A549 (cell line): ENCODE results near the gene TPSAB1. TPM values are rescaled to one million over a fixed set of nuclear protein-coding genes. Genes with fewer than 3 reads are reported as not detected.

ENCODE experiments used
- ATAC-seq, 2 experiments: fragments of 200-7000 bp in 1 of 2; fragments of >200 bp in 1 of 2; cut with Nextera tagmentation in 1 of 2; cut with Tn5 transposase in 1 of 2; 3 replicates each; pipeline versions ENCODE4 v1.8.0 to v1.9.1; 2018 to 2020; ENCODE audit warnings: mild to moderate bottlenecking in 1 of 2, moderate library complexity in 1 of 2
- CTCF ChIA-PET: fragments of 300-600 bp; sonication (Branson Sonifier 250); formaldehyde crosslinking; extraction: SDS; loops from one replicate; lab custom pipeline; 2021; ENCODE audit warnings: antibody characterized with exemption, inconsistent platforms; lab: Yijun Ruan, JAX
- POLR2A ChIA-PET: fragments of 350-600 bp; formaldehyde crosslinking; extraction: SDS; loops from one replicate; lab custom pipeline; 2021; ENCODE audit warnings: antibody characterized with exemption, inconsistent platforms; lab: Yijun Ruan, JAX
- DNase-seq, 2 experiments: peaks; one replicate each; pipeline versions ENCODE4 v3.0.0 to v3.0.0-alpha.2; 2011 to 2016; ENCODE audit warnings: low read depth in 1 of 2, low spot score in 1 of 2
- FAIRE-seq: peaks from 2 replicates; lab custom pipeline; 2011; peaks lifted over from hg19 to GRCh38; lab: Jason Lieb, UNC
- H3K27ac ChIP-seq, 2 experiments: fragments of >200 bp; sonication (Bioruptor Twin); formaldehyde crosslinking; 3 replicates each; pipeline ENCODE4 v1.5.1; 2016 to 2017
- H3K4me1 ChIP-seq: fragments of >200 bp; sonication (Bioruptor Twin); formaldehyde crosslinking; 3 replicates; pipeline ENCODE4 v1.6.1; 2016
- H3K4me2 ChIP-seq: fragments of >200 bp; sonication (Bioruptor Twin); formaldehyde crosslinking; 3 replicates; pipeline ENCODE4 v1.6.1; 2016
- H3K4me3 ChIP-seq: fragments of >200 bp; sonication (Bioruptor Twin); formaldehyde crosslinking; 3 replicates; pipeline ENCODE4 v1.5.1; 2016
- H3K9me3 ChIP-seq: fragments of >200 bp; sonication (Bioruptor Twin); formaldehyde crosslinking; 3 replicates; pipeline ENCODE4 v1.6.1; 2016
- BHLHE40 ChIP-seq: IDR thresholded peaks from 2 replicates; pipeline ENCODE4 v1.6.1; 2012; ENCODE audit warnings: low read depth, low read length, inconsistent platforms
- CBX8 ChIP-seq: fragments of 200-600 bp; sonication (generic); IDR thresholded peaks from 2 replicates; pipeline ENCODE4 v1.6.1; 2016
- CEBPB ChIP-seq, 2 experiments: fragments of >200 bp in 1 of 2; sonication (Bioruptor Twin) in 1 of 2; formaldehyde crosslinking in 1 of 2; IDR thresholded peaks; 2 replicates each; pipeline ENCODE4 v1.6.1; 2012 to 2016
- EP300 ChIP-seq, 2 experiments: fragments of >200 bp; sonication (Bioruptor Twin); formaldehyde crosslinking; IDR thresholded peaks; 2 replicates in 1 of 2; 3 replicates in 1 of 2; pipeline ENCODE4 v1.6.1; 2016 to 2017
- FOSB ChIP-seq: fragments of 250-450 bp; sonication (Bioruptor Pico); IDR thresholded peaks from 2 replicates; pipeline ENCODE4 v1.5.0; 2020; ENCODE audit warnings: mild to moderate bottlenecking, moderate library complexity
- GATA3 ChIP-seq: IDR thresholded peaks from 2 replicates; pipeline ENCODE4 v1.6.1; 2012; ENCODE audit warnings: borderline replicate concordance
- HDAC2 ChIP-seq: fragments of 200-600 bp; sonication (generic); IDR thresholded peaks from 2 replicates; pipeline ENCODE4 v1.6.1; 2016
- JUNB ChIP-seq: fragments of >200 bp; sonication (Bioruptor Twin); formaldehyde crosslinking; IDR thresholded peaks from 2 replicates; pipeline ENCODE4 v1.6.1; 2016
- KDM1A ChIP-seq: fragments of 200-600 bp; sonication (generic); IDR thresholded peaks from 2 replicates; pipeline ENCODE4 v1.6.1; 2016; ENCODE audit warnings: low read depth, mild to moderate bottlenecking
- KDM5A ChIP-seq: fragments of 200-600 bp; sonication (generic); IDR thresholded peaks from 2 replicates; pipeline ENCODE4 v1.6.1; 2016; ENCODE audit warnings: antibody characterized with exemption, mild to moderate bottlenecking
- NFE2L2 ChIP-seq: fragments of 150-350 bp; conservative IDR thresholded peaks from 2 replicates; pipeline ENCODE4 v1.6.1; 2014; ENCODE audit warnings: low read length
- SMC3 ChIP-seq: fragments of >200 bp; sonication (Bioruptor Twin); formaldehyde crosslinking; IDR thresholded peaks from 3 replicates; pipeline ENCODE4 v1.6.1; 2018; ENCODE audit warnings: inconsistent platforms
- WGBS: methylation state at CpG from one replicate; pipeline ENCODE4 v1.1.6; 2017; ENCODE audit errors: missing lambda C conversion rate; 5-methylcytosine and 5-hydroxymethylcytosine counted together
- polyA plus RNA-seq, 4 experiments: library from polyadenylated mRNA; depleted of rRNA in 3 of 4; stranded (reverse); fragments of >200 nt; fragmentation: RNase III in 1 of 4; extraction: RNeasy Plus Mini Kit Qiagen cat#74134 plus additional on column Dnase treatment in 1 of 4; gene quantifications; 2 replicates in 3 of 4; 3 replicates in 1 of 4; pipeline ENCODE4 v1.2.3, GENCODE V29; 2011 to 2017
- TF ChIP-seq, protein P1 (sequence below): fragments of >200 bp; sonication (Bioruptor Twin); formaldehyde crosslinking; IDR thresholded peaks from 3 replicates; pipeline ENCODE4 v1.6.1; 2016
- TF ChIP-seq, protein P2 (sequence below): fragments of >200 bp; sonication (Bioruptor Twin); formaldehyde crosslinking; IDR thresholded peaks from 2 replicates; pipeline ENCODE4 v1.6.1; 2016
- TF ChIP-seq, protein P3 (sequence below): fragments of 200-600 bp; sonication (generic); IDR thresholded peaks from 2 replicates; pipeline ENCODE4 v1.6.1; 2016; ENCODE audit warnings: antibody characterized with exemption, mild to moderate bottlenecking, moderate library complexity
- TF ChIP-seq, protein P4 (sequence below): fragments of 250-450 bp; sonication (Bioruptor Pico); IDR thresholded peaks from 2 replicates; pipeline ENCODE4 v1.5.0; 2020; ENCODE audit warnings: low read depth, mild to moderate bottlenecking, moderate library complexity
- TF ChIP-seq, protein P5 (sequence below): fragments of 150-350 bp; IDR thresholded peaks from 2 replicates; pipeline ENCODE4 v1.6.1; 2014; ENCODE audit warnings: low read depth, mild to moderate bottlenecking, low read length
- TF ChIP-seq, protein P6 (sequence below): IDR thresholded peaks from 2 replicates; pipeline ENCODE4 v1.6.1; 2012; ENCODE audit warnings: low read depth, borderline replicate concordance

TPSAB1 gene
- polyA plus RNA-seq, 2 of the 4 experiments (the other 2 are of a cell fraction), result not detected

DNA sequence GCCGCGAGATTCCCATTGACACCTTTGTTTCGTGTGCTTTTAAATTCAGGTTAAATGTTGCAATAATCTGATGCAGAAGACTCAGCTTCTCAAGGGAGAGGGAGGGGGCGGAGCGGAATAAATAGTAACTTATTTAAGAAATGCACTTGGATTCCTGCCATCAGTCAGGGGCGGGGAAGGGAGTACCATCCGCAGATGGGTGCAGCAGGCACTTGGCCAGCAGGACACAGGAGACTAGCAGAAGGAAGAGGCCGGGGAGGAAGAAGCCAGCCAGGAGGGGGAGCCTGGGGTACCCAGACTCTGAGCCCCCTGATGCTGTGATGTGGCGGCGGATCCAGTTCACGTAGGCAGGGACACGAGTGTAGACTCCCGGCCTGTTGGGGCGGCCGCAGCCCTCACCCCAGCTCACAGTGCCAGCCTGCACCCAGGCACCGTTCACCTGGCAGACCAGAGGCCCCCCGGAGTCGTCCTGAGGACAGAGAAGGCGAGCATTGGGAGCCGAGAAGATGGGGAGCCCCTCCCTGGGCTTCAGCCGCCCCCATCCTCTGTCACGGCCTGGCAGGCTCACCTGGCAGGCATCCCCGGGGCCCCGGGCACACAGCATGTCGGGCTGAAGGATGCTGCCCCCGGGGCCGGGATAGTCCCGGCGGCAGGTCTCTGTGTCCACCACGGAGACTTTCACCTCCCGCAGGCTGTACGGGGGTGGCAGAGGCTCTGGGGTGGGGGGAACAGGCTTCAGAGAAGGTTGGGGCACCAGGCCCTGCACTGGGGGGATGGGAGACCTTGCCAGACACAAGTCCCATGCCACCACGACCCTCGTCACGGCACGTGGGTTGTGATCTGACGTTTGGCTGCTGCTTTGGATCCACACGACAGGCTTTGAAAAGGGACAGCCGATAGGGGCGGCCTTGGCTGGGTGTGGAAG is 18.6 kb upstream of the TPSAB1 start:
- 81% methylated on average over 28 of the region's 40 CpGs for WGBS
- no peak for ATAC-seq
- H3K4me2 ChIP-seq, result no peak overlapping the region
- H3K4me3 ChIP-seq, result no peak overlapping the region
- peaks cover 20% of the 10 kb centered on the region for H3K4me1 ChIP-seq
- POLR2A ChIA-PET, result no interaction called here
- peak in 1 of 2 experiments; percentile 44 for DNase-seq
- CTCF ChIA-PET, result interaction anchor here (1.1 to 1.7 kb wide), 3 partner anchors 28 to 141 kb away, joined by 3 to 5 read pairs (median 3); no protein-coding TSS in a partner anchor
- TF ChIP-seq KDM5A (no peak), CBX8 (no peak), JUNB (no peak), FOSB (CRISPR knock-in tag) (no peak)
- TF ChIP-seq, protein P1, sequence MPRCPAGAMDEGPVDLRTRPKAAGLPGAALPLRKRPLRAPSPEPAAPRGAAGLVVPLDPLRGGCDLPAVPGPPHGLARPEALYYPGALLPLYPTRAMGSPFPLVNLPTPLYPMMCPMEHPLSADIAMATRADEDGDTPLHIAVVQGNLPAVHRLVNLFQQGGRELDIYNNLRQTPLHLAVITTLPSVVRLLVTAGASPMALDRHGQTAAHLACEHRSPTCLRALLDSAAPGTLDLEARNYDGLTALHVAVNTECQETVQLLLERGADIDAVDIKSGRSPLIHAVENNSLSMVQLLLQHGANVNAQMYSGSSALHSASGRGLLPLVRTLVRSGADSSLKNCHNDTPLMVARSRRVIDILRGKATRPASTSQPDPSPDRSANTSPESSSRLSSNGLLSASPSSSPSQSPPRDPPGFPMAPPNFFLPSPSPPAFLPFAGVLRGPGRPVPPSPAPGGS, result no peak
- H3K9me3 ChIP-seq, result no peaks in the 10 kb centered on the region
- FAIRE-seq, result no peak
- H3K27ac ChIP-seq, result no peak overlapping the region

DNA sequence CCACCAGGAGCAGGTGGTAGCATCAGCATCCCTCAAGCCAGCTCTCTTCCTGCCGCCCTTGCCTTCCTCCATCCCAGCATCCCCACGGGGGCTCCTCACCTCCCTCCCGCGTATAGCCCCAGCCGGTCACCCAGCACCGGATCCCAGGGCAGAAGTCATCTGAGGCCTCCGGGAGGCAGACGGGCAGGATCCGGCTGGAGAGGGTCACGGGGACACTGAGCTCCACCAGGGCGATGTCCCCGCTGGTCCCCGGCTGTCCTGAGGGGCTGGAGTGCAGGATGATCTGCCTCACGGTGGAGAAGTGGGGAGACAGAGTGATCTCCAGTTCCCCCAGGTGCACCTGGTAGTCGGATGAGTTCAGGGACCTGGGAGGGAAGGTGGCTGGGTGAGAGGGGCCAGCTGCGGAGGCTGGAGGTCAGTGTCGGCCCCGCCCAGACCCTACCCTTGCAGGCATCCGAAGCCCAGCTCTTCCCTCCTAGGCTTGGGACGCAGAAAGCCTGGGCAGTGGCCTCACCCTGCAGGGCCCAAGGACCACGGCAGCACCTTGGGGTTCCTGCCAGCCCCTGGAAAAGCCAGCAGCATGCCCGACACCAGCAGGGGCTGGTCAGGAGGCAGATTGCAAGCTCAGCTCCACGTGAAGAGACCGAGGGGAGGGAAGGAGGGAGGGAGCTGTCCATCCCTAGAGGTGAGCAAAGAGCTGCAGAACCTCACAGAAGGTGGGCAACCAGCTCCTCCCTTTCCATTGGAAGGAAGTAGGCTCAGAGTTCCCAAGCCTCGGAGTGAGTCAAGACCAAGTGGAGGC is 17.8 kb upstream of the TPSAB1 start:
- TF ChIP-seq GATA3 (no peak), NFE2L2 (no peak), SMC3 (no peak)
- TF ChIP-seq, protein P2, sequence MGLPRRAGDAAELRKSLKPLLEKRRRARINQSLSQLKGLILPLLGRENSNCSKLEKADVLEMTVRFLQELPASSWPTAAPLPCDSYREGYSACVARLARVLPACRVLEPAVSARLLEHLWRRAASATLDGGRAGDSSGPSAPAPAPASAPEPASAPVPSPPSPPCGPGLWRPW, result no peak
- TF ChIP-seq, protein P3, sequence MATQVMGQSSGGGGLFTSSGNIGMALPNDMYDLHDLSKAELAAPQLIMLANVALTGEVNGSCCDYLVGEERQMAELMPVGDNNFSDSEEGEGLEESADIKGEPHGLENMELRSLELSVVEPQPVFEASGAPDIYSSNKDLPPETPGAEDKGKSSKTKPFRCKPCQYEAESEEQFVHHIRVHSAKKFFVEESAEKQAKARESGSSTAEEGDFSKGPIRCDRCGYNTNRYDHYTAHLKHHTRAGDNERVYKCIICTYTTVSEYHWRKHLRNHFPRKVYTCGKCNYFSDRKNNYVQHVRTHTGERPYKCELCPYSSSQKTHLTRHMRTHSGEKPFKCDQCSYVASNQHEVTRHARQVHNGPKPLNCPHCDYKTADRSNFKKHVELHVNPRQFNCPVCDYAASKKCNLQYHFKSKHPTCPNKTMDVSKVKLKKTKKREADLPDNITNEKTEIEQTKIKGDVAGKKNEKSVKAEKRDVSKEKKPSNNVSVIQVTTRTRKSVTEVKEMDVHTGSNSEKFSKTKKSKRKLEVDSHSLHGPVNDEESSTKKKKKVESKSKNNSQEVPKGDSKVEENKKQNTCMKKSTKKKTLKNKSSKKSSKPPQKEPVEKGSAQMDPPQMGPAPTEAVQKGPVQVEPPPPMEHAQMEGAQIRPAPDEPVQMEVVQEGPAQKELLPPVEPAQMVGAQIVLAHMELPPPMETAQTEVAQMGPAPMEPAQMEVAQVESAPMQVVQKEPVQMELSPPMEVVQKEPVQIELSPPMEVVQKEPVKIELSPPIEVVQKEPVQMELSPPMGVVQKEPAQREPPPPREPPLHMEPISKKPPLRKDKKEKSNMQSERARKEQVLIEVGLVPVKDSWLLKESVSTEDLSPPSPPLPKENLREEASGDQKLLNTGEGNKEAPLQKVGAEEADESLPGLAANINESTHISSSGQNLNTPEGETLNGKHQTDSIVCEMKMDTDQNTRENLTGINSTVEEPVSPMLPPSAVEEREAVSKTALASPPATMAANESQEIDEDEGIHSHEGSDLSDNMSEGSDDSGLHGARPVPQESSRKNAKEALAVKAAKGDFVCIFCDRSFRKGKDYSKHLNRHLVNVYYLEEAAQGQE, result no peak
- TF ChIP-seq, all 56 proteins: peak for 0
- ChIA-PET CTCF (interaction anchor here (1.2 kb wide), 1 partner anchor 120 kb away, joined by 3 read pairs; no protein-coding TSS in a partner anchor), POLR2A (no interaction called here)
- no peaks in the 10 kb centered on the region for H3K9me3 ChIP-seq
- H3K4me1 ChIP-seq, result peaks cover 20% of the 10 kb centered on the region
- H3K4me3 ChIP-seq, result no peak overlapping the region
- FAIRE-seq, result no peak
- H3K27ac ChIP-seq, result no peak overlapping the region
- no peak for ATAC-seq
- H3K4me2 ChIP-seq, result no peak overlapping the region
- 82% methylated on average over 16 of the region's 25 CpGs for WGBS
- DNase-seq, result no peak

DNA sequence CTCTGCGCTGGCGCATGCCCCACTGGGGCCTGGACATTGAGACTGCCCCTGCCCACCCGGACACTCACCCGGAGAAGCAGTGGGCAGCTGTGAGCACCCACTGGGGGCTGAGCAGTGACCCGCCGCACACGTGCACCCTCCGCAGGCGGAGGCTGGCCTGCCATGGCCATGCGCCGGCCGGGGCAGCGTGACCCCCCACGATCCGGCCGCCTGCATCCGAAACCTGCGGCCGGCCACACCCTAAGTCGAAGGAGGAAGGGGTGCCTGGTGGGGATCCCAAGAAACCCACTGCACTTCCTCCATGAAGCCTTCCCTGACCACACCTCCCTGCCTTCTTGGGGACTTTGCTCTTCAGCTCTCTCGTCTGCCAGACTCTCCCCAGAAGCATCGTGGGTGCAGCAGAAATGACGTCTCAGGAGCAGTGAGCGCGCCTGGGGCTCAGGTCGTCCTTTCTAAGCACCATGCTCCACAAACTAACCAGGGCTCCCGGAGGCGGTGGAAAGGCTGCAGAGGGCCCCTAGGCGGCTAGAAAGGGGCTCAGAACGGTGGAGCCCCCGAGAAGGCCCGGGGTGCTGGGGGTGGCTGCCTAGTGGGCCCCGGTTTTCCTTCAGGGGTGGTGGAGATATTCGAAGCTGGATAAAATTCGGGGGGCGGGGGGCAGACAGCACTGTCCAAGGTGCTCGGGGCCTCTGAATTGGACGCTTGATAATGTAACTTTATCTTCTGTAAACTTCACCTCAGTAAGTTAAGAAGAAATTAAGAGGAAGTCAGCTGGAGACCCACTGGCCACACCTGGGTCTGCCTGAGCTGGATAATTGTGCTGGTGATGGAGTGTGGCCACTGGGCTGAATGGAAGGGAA is 16.9 kb upstream of the TPSAB1 start:
- H3K4me1 ChIP-seq, result peaks cover 20% of the 10 kb centered on the region
- ChIA-PET POLR2A (no interaction called here), CTCF (interaction anchor here (1.0 to 1.2 kb wide), 2 partner anchors 61 to 121 kb away, joined by 3 to 5 read pairs; no protein-coding TSS in a partner anchor)
- H3K27ac ChIP-seq, result no peak overlapping the region
- no peak overlapping the region for H3K4me2 ChIP-seq
- WGBS, result 93% methylated on average over 35 of the region's 38 CpGs
- FAIRE-seq (no peak), ATAC-seq (no peak), DNase-seq (no peak)
- no peak overlapping the region for H3K4me3 ChIP-seq
- TF ChIP-seq CEBPB (IDR thresholded peaks at IDR 0.05), result no peak
- TF ChIP-seq, protein P4, sequence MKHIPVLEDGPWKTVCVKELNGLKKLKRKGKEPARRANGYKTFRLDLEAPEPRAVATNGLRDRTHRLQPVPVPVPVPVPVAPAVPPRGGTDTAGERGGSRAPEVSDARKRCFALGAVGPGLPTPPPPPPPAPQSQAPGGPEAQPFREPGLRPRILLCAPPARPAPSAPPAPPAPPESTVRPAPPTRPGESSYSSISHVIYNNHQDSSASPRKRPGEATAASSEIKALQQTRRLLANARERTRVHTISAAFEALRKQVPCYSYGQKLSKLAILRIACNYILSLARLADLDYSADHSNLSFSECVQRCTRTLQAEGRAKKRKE (CRISPR knock-in tag), result no peak
- TF ChIP-seq BHLHE40, result no peak
- TF ChIP-seq KDM1A, result no peak
- TF ChIP-seq SMC3, result no peak
- TF ChIP-seq, protein P5, sequence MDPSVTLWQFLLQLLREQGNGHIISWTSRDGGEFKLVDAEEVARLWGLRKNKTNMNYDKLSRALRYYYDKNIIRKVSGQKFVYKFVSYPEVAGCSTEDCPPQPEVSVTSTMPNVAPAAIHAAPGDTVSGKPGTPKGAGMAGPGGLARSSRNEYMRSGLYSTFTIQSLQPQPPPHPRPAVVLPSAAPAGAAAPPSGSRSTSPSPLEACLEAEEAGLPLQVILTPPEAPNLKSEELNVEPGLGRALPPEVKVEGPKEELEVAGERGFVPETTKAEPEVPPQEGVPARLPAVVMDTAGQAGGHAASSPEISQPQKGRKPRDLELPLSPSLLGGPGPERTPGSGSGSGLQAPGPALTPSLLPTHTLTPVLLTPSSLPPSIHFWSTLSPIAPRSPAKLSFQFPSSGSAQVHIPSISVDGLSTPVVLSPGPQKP, result no peak
- TF ChIP-seq, protein P6, sequence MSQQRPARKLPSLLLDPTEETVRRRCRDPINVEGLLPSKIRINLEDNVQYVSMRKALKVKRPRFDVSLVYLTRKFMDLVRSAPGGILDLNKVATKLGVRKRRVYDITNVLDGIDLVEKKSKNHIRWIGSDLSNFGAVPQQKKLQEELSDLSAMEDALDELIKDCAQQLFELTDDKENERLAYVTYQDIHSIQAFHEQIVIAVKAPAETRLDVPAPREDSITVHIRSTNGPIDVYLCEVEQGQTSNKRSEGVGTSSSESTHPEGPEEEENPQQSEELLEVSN, result no peak
- TF ChIP-seq NFE2L2, result no peak
- TF ChIP-seq EP300 (IDR thresholded peaks at IDR 0.05), result no peak
- no peak for TF ChIP-seq HDAC2
- no peaks in the 10 kb centered on the region for H3K9me3 ChIP-seq
